ENCODE data around the gene DST. TPM values are rescaled to one million over a fixed set of nuclear protein-coding genes. Genes with fewer than 3 reads are reported as not detected.

DST gene
- total and polyA plus RNA-seq, 8 donors: 42.4 to 149 (median 72.4) TPM

GRCh38 chr6:56513631-56514030 is 129.1 kb downstream of the DST start:
- intact Hi-C loops (cut with DNase I): no loop called here
- no peak for TF ChIP-seq CTCF (IDR thresholded peaks at IDR 0.05)
- peaks cover 0 to 14% (median 0%) of the 10 kb centered on the region in 3 donors for H3K36me3 ChIP-seq
- ATAC-seq: no peak
- 100% methylated on average over 1 of the region's 1 CpG for WGBS, 2 donors
- no peaks in the 10 kb centered on the region for H3K27me3 ChIP-seq
- no peak overlapping the region for H3K4me3 ChIP-seq
- FAIRE-seq: no peak
- H3K4me1 ChIP-seq: peaks cover 0 to 43% (median 26%) of the 10 kb centered on the region in 3 donors
- no peak for DNase-seq
- H3K27ac ChIP-seq: no peak overlapping the region
- H3K9me3 ChIP-seq: no peaks in the 10 kb centered on the region

DNA sequence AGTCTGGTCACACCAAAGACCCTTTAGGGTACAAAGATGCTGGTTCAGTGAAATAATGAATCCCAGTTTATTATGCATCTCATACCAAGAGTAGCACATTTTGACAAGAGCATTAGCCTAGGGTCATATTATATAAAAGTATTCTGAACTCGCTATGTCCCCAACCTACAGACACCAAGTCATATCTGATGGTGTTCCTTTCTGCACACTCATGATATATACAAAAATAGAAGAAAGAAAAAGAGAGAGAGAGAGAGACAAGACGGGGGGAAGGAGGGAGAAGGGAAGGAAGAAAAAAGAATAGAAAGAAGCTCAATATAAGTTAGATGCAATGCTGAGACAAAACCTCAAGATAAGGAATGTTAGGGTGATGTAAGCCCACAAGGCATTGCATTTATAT is 131.1 kb downstream of the DST start:
- 88 to 92% methylated on average over 2 of the region's 2 CpGs for WGBS, 2 donors
- ATAC-seq: no peak
- no peak for DNase-seq
- H3K27me3 ChIP-seq: no peaks in the 10 kb centered on the region
- intact Hi-C loops (cut with DNase I): no loop called here
- TF ChIP-seq CTCF (IDR thresholded peaks at IDR 0.05): no peak
- H3K9me3 ChIP-seq: no peaks in the 10 kb centered on the region
- H3K36me3 ChIP-seq: peaks cover 0 to 21% (median 0%) of the 10 kb centered on the region in 3 donors
- H3K4me3 ChIP-seq: no peak overlapping the region
- H3K27ac ChIP-seq: peak overlapping the region in 2 of 4 donors; percentile 30 to 51
- peaks cover 0 to 37% (median 26%) of the 10 kb centered on the region in 3 donors for H3K4me1 ChIP-seq
- FAIRE-seq: no peak

GRCh38 chr6:56510984-56511531 is 131.6 kb downstream of the DST start:
- Histone ChIP-seq H3K27ac (peak overlapping the region in 2 of 4 donors; percentile 30 to 51), H3K9me3 (no peaks in the 10 kb centered on the region), H3K27me3 (no peaks in the 10 kb centered on the region), H3K4me3 (no peak overlapping the region), H3K36me3 (peaks cover 0 to 21% (median 0%) of the 10 kb centered on the region in 3 donors), H3K4me1 (peaks cover 0 to 41% (median 30%) of the 10 kb centered on the region in 3 donors)
- ATAC-seq (peak; percentile 86 to 93 (median 90)), FAIRE-seq (peak; percentile 70), DNase-seq (peak in 4 of 6 donors; percentile 37 to 74 (median 63))
- 9 to 14% methylated on average over 3 of the region's 3 CpGs for WGBS, 2 donors
- no peak for TF ChIP-seq CTCF (IDR thresholded peaks at IDR 0.05)
- intact Hi-C loops (cut with DNase I): no loop called here

GRCh38 chr6:56509031-56509430 is 133.7 kb downstream of the DST start:
- TF ChIP-seq CTCF (IDR thresholded peaks at IDR 0.05): no peak
- ATAC-seq: no peak
- WGBS, 2 donors: 94% methylated on average over 3 of the region's 3 CpGs
- no peaks in the 10 kb centered on the region for H3K27me3 ChIP-seq
- H3K4me1 ChIP-seq: peaks cover 0 to 27% (median 24%) of the 10 kb centered on the region in 3 donors
- no peak for DNase-seq
- H3K27ac ChIP-seq: no peak overlapping the region
- H3K9me3 ChIP-seq: no peaks in the 10 kb centered on the region
- H3K36me3 ChIP-seq: peaks cover 0 to 21% (median 0%) of the 10 kb centered on the region in 3 donors
- no peak overlapping the region for H3K4me3 ChIP-seq
- no peak for FAIRE-seq
- intact Hi-C loops (cut with DNase I): no loop called here

DNA sequence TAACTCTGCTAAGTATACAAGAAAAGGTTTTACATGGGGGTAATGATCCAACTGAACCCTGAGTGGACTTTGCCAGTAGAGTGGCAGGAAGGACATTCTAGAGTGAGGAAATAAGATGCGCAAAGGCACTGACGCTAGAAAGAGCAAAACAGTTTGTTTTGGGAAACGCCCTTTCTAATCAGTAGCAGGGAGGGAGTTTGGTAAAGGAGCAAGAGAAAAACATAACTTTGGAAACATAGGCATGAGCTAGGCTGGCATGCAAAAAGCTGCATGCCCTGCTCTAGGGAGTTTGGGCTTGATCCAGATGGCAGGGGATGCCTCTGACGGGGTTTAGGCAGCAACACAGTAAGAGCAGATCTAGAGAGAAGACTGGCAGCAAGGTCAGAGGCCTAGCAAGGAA is 135.2 kb downstream of the DST start:
- H3K4me3 ChIP-seq: no peak overlapping the region
- no peaks in the 10 kb centered on the region for H3K9me3 ChIP-seq
- TF ChIP-seq CTCF (IDR thresholded peaks at IDR 0.05): no peak
- no peak overlapping the region for H3K27ac ChIP-seq
- no peaks in the 10 kb centered on the region for H3K27me3 ChIP-seq
- H3K4me1 ChIP-seq: peaks cover 0 to 29% (median 21%) of the 10 kb centered on the region in 3 donors
- FAIRE-seq: no peak
- no peak for ATAC-seq
- no peak for DNase-seq
- intact Hi-C loops (cut with DNase I): no loop called here
- peaks cover 0 to 21% (median 0%) of the 10 kb centered on the region in 3 donors for H3K36me3 ChIP-seq
- WGBS, 2 donors: 65 to 74% methylated on average over 4 of the region's 4 CpGs
